GM13976 (cell line): Measurements from ENCODE around the gene USF2.

ENCODE experiments used
- DNase-seq: peaks from one replicate; pipeline ENCODE4 v3.0.0; 2012; ENCODE audit warnings: low spot score
- in situ Hi-C: fragments of 300-500 bp; cut with MboI; formaldehyde crosslinking; loops from one replicate; pipeline ENCODE4 v1.12.0; 2022; ENCODE audit warnings: low sequenced_read_pairs, mixed read lengths, inconsistent platforms; ENCODE audit not compliant: unreplicated experiment
- TF ChIP-seq, protein P1 (sequence below): IDR thresholded peaks from 2 replicates; pipeline ENCODE4 v1.5.1; 2012; ENCODE audit warnings: borderline replicate concordance, mild to moderate bottlenecking; ENCODE audit not compliant: insufficient read depth; ENCODE audit errors: extremely low read depth, missing control alignments, control extremely low read depth

Gene USF2

DNA sequence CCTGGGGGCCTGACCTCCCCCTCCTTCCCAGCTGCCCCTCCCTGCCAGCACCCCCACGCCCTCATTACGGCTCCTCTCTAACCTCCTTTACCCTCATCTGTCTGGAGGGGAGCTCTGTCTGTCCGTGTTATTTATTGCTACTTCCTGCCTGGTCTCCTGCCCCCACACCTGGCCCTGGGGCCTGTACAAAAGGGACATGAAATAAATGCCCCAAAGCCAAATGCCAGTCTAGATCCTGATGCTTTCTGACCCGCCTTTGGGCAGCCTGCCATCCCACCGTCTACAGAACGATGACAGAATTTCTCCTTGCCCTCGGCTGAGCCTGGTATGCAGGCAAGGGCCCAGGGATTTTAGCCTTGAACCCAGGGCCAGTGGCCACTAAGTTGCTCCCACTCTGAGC is 44.8 kb downstream of the USF2 start:
- DNase-seq: no peak
- TF ChIP-seq, protein P1, sequence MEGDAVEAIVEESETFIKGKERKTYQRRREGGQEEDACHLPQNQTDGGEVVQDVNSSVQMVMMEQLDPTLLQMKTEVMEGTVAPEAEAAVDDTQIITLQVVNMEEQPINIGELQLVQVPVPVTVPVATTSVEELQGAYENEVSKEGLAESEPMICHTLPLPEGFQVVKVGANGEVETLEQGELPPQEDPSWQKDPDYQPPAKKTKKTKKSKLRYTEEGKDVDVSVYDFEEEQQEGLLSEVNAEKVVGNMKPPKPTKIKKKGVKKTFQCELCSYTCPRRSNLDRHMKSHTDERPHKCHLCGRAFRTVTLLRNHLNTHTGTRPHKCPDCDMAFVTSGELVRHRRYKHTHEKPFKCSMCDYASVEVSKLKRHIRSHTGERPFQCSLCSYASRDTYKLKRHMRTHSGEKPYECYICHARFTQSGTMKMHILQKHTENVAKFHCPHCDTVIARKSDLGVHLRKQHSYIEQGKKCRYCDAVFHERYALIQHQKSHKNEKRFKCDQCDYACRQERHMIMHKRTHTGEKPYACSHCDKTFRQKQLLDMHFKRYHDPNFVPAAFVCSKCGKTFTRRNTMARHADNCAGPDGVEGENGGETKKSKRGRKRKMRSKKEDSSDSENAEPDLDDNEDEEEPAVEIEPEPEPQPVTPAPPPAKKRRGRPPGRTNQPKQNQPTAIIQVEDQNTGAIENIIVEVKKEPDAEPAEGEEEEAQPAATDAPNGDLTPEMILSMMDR: no peak
- in situ Hi-C loops: no loop called here

DNA sequence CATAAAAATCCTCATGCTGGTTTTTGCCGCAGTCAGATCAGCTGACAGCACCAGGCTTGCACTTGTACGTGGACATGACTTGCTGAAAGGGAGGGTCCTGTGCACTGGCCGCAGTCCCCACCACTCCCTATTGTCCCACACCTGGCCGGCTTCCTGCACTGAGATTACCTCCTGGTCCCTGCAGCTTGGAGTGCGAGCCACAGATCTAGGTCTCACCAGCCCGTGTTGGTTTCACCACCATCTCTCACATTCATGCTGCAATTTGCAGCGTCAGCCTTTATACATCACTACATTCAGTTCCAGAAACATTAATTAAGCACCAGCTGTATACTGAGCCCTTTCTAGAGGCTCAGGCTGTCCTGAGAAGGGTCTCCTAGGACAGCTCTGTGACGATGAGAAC is 45.3 kb downstream of the USF2 start:
- DNase-seq: no peak
- in situ Hi-C loops: no loop called here
- TF ChIP-seq, protein P1: no peak

DNA sequence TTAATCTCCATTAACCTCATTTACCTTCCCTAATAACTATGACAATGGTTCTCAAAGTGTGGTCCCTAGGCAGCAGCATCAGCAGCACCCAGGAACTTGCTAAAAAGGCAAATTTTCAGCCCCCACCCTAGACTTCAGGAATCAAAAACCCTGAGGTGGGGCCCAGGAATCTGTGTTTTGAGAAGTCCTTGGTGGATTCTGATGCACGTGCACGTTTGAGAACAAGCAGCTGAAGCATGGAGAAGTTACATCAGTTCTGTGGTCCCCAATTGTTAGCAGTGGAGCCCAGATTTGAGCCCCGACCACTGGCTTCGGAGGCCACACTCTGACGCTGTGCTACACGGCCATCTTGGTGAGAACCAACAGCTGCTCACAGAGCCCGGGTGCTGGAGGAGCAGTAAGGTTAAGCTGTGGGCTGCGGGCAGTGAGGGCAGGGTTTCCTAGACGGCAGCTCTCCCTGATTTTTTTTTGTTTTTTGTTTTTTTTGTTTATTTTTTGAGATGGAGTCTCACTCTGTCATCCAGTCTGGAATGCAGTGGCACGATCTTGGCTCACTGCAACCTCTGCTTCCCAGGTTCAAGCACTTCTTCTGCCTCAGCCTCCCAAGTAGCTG is 46.2 kb downstream of the USF2 start:
- DNase-seq: no peak
- in situ Hi-C loops: no loop called here

DNA sequence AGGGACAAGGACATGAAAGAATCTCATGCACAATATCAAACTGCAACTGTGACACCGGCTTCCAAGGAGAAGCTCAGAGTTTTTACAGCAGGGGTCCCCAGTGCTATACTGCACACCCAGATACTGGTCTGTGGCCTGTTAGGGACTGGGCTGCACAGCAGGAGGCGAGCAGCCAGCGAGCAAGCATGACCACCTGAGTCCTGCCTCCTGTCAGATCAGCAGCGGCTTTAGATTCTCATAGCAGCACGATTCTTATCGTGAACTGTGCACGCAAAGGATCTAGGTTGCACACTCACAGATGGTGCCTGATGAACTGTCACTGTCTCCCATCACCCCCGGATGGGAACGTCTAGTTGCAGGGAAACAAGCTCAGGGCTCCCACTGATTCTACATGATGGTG is 47.1 kb downstream of the USF2 start:
- DNase-seq: no peak
- TF ChIP-seq, protein P1: no peak
- in situ Hi-C loops: no loop called here

More for the DNA sequence above, 46.2 kb downstream of the USF2 start:
- TF ChIP-seq, protein P1: no peak

DNA sequence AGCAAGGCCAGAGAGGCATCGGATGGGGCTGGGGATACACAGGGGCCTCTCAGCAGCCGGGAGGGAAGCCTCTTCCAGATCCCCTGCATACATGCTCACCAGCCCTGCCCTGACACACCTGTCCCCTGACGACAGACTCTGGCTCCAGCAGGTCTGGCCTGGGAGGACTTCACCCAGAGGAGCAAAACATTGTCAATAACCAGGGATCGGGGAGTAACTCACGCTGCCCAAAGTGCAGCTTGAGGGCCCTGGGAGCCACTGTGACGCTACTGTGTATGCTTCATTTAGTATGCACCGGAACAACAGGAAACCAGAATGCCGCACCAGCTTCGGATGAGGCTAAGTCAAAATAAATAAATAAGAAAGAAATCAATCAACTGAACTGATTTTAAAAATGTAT is 47.8 kb downstream of the USF2 start:
- in situ Hi-C loops: no loop called here
- TF ChIP-seq, protein P1: no peak
- no peak for DNase-seq

DNA sequence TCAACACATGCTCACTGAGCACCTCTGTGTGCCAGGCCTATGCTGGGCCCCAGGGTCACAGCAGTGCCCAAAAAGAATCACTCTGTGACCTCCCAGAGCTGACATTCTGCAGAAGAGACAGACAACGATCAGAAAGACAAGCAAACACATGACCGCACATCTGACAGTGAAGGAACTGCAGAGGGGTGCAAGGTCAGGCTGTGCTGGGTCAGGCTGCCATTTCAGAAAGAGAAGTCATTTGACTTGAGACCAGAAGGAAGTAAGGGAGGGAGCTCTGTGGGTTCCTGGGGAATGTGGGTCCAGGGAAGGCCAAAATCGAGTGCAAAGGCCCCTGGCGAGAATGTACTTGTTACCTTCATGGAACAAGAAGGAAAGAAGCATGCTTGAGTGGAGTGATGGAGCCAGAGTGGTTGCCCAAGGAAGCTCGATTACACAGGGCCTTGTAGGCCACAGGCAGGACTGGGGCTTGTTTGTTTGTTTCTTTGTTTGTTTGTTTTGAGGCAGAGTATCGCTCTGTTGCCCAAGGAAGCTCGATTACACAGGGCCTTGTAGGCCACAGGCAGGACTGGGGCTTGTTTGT is 48.8 kb downstream of the USF2 start:
- TF ChIP-seq, protein P1: no peak
- DNase-seq: no peak
- in situ Hi-C loops: no loop called here
